Right lobe of liver (tissue), 4 donors: Measurements from ENCODE around the gene ABLIM3.

Experiments used
- POLR2A ChIP-seq: fragments of 450-650 bp; IDR thresholded peaks from one replicate; pipeline ENCODE4 v1.6.1; 2017; ENCODE audit warnings: antibody characterized with exemption, mild to moderate bottlenecking
- TF ChIP-seq, protein P1 (sequence below), 4 donors: fragments of 200-600 bp in 3 of 4; fragments of 450-650 bp in 1 of 4; IDR thresholded peaks; one replicate each; pipeline versions ENCODE4 v1.5.1 to v1.8.0; 2016 to 2022; ENCODE audit warnings: antibody characterized with exemption in 4 of 4, mild to moderate bottlenecking in 2 of 4
- donor health status: DM: no; HTN: no; CAD: no.
- donor health status: DM: no; HTN: no; CAD: no.
- donor health status: DM: no; HTN: yes; CAD: no.

DNA sequence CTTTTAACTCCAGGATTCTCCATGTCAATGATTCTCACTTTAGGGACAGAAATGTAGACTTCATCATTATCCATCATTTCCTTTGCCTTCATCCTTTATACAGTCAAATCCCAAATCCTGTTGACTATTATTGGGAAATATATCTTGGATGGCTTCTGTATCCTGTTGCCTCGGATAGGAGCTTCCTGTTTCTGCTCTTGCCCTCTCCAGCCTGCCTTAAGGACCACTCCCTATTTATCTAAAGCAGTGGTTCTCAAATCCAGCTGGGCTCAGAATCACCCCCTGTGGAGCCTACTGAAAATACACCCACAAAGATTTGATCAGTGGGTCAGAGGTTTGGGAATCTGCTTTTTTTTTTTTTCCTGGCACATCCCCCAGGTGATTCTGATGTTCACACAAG, 138.8 kb downstream of the ABLIM3 start:
- TF ChIP-seq, protein P1, sequence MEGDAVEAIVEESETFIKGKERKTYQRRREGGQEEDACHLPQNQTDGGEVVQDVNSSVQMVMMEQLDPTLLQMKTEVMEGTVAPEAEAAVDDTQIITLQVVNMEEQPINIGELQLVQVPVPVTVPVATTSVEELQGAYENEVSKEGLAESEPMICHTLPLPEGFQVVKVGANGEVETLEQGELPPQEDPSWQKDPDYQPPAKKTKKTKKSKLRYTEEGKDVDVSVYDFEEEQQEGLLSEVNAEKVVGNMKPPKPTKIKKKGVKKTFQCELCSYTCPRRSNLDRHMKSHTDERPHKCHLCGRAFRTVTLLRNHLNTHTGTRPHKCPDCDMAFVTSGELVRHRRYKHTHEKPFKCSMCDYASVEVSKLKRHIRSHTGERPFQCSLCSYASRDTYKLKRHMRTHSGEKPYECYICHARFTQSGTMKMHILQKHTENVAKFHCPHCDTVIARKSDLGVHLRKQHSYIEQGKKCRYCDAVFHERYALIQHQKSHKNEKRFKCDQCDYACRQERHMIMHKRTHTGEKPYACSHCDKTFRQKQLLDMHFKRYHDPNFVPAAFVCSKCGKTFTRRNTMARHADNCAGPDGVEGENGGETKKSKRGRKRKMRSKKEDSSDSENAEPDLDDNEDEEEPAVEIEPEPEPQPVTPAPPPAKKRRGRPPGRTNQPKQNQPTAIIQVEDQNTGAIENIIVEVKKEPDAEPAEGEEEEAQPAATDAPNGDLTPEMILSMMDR (IDR thresholded peaks at IDR 0.05), result no peak
- TF ChIP-seq POLR2A, result no peak
